ENCODE measurements around the gene PIF1. TPM values are rescaled to one million over a fixed set of nuclear protein-coding genes. Genes with fewer than 3 reads are reported as not detected.

The PIF1 gene
- polyA plus RNA-seq, 1 donor (not counting 4 experiments of a cell fraction or from before 2014, with no cell fraction given), result 7.6 TPM

GRCh38 chr15:64779630-64780029 is 45.8 kb downstream of the PIF1 start:
- DNase-seq (ENCODE audit: low read depth, low spot score) (no peak), FAIRE-seq (no peak)
- dilution Hi-C loops (cut with MboI; ENCODE audit: extremely low pct_ligation_motif_present, low sequenced_read_pairs), result no loop called here
- Histone ChIP-seq H3K36me3 (ENCODE audit: control insufficient read depth in 2 of 2, extremely low read depth in 1 of 2, insufficient read depth in 2 of 2, low read length in 2 of 2) (no peaks in the 10 kb centered on the region), H3K9me3 (ENCODE audit: control insufficient read depth, low read depth, low read length) (no peaks in the 10 kb centered on the region), H3K79me2 (ENCODE audit: control insufficient read depth, insufficient read depth, low read length) (no peaks in the 10 kb centered on the region), H3K4me1 (ENCODE audit: control insufficient read depth, extremely low read depth, insufficient read depth, low read length) (no peaks in the 10 kb centered on the region), H4K20me1 (ENCODE audit: control insufficient read depth, extremely low read depth, insufficient read depth, low read length) (no peaks in the 10 kb centered on the region), H3K27ac (ENCODE audit: control insufficient read depth, insufficient read depth, low read length) (no peak overlapping the region), H3K9me1 (ENCODE audit: control insufficient read depth, extremely low read depth, insufficient read depth, low read length) (no peaks in the 10 kb centered on the region), H3K27me3 (ENCODE audit: control insufficient read depth, extremely low read depth, insufficient read depth, low read length) (peaks cover 34% of the 10 kb centered on the region), H3K4me2 (ENCODE audit: control insufficient read depth, extremely low read depth, insufficient read depth, low read depth, low read length) (no peak overlapping the region), H3K9ac (ENCODE audit: control insufficient read depth, extremely low read depth, insufficient read depth, low read length) (no peak overlapping the region), H3K4me3 (ENCODE audit: control insufficient read depth in 2 of 3, extremely low read depth in 1 of 3, insufficient read depth in 2 of 3, low read depth in 1 of 3, low read length in 3 of 3) (no peak overlapping the region), H2AFZ (ENCODE audit: control insufficient read depth, low read length) (no peak overlapping the region)
- TF ChIP-seq CTCF (optimal IDR thresholded peaks at IDR 0.05 in 1 of 3, IDR thresholded peaks at IDR 0.05 in 1 of 3, conservative IDR thresholded peaks at IDR 0.05 in 1 of 3; ENCODE audit: extremely low read depth in 1 of 3, insufficient read depth in 2 of 3, low read length in 3 of 3) (no peak), EZH2 (IDR thresholded peaks at IDR 0.05; ENCODE audit: low read length) (no peak)

- H3K36me3 ChIP-seq (ENCODE audit: control insufficient read depth in 2 of 2, extremely low read depth in 1 of 2, insufficient read depth in 2 of 2, low read length in 2 of 2), result no peaks in the 10 kb centered on the region
- H3K79me2 ChIP-seq (ENCODE audit: control insufficient read depth, insufficient read depth, low read length), result no peaks in the 10 kb centered on the region
- H2AFZ ChIP-seq (ENCODE audit: control insufficient read depth, low read length), result no peak overlapping the region
- H3K27me3 ChIP-seq (ENCODE audit: control insufficient read depth, extremely low read depth, insufficient read depth, low read length), result peaks cover 40% of the 10 kb centered on the region
- no peaks in the 10 kb centered on the region for H3K4me1 ChIP-seq (ENCODE audit: control insufficient read depth, extremely low read depth, insufficient read depth, low read length)
- no peak overlapping the region for H3K4me3 ChIP-seq (ENCODE audit: control insufficient read depth in 2 of 3, extremely low read depth in 1 of 3, insufficient read depth in 2 of 3, low read depth in 1 of 3, low read length in 3 of 3)
- no peak for FAIRE-seq
- no peak for TF ChIP-seq EZH2 (IDR thresholded peaks at IDR 0.05; ENCODE audit: low read length)
- no peak for TF ChIP-seq CTCF (optimal IDR thresholded peaks at IDR 0.05 in 1 of 3, IDR thresholded peaks at IDR 0.05 in 1 of 3, conservative IDR thresholded peaks at IDR 0.05 in 1 of 3; ENCODE audit: extremely low read depth in 1 of 3, insufficient read depth in 2 of 3, low read length in 3 of 3)
- no peaks in the 10 kb centered on the region for H3K9me3 ChIP-seq (ENCODE audit: control insufficient read depth, low read depth, low read length)
- no peak overlapping the region for H3K4me2 ChIP-seq (ENCODE audit: control insufficient read depth, extremely low read depth, insufficient read depth, low read depth, low read length)
- no peaks in the 10 kb centered on the region for H3K9me1 ChIP-seq (ENCODE audit: control insufficient read depth, extremely low read depth, insufficient read depth, low read length)
- H3K27ac ChIP-seq (ENCODE audit: control insufficient read depth, insufficient read depth, low read length), result no peak overlapping the region
- dilution Hi-C loops (cut with MboI; ENCODE audit: extremely low pct_ligation_motif_present, low sequenced_read_pairs), result no loop called here
- no peaks in the 10 kb centered on the region for H4K20me1 ChIP-seq (ENCODE audit: control insufficient read depth, extremely low read depth, insufficient read depth, low read length)
- no peak for DNase-seq (ENCODE audit: low read depth, low spot score)
- no peak overlapping the region for H3K9ac ChIP-seq (ENCODE audit: control insufficient read depth, extremely low read depth, insufficient read depth, low read length)
These were observed 46.4 kb downstream of the PIF1 start for GRCh38 chr15:64779024-64779423.
